HCT116 (cell line): Measurements from ENCODE around the gene PPT2. TPM values are rescaled to one million over a fixed set of nuclear protein-coding genes. Genes with fewer than 3 reads are reported as not detected.
A peak's percentile ranks its signal among the peaks of the same experiment; 100 is the strongest.

ENCODE experiments used
- ATAC-seq: fragments of 200-7000 bp; cut with Tn5 transposase; 2 replicates; pipeline ENCODE4 v1.9.1; 2020; ENCODE audit warnings: mild to moderate bottlenecking, moderate library complexity
- BruUV-seq: library from RNA; stranded (reverse); fragments of 400-500 nt; replicated peaks from 2 replicates; lab custom pipeline; 2021; lab: Mats Ljungman, UMichigan
- CTCF ChIA-PET: fragments of 300-600 bp; sonication (Branson Sonifier 250); formaldehyde crosslinking; loops from one replicate; lab custom pipeline; 2021; ENCODE audit warnings: antibody characterized with exemption; lab: Charles Lee
- POLR2A ChIA-PET: fragments of 300-600, 350-600 bp; sonication (Branson Sonifier 250); formaldehyde crosslinking; loops from one replicate; lab custom pipeline; 2021; ENCODE audit warnings: antibody characterized with exemption; lab: Charles Lee
- RAD21 ChIA-PET, 2 experiments: fragments of 300-600 bp; sonication (Branson Sonifier 250); formaldehyde crosslinking; loops; one replicate each; lab custom pipeline; 2023; ENCODE audit warnings: low total read pairs in 2 of 2; ENCODE audit not compliant: uncharacterized antibody in 2 of 2, unreplicated experiment in 2 of 2, low non-redundant PET in 1 of 2; lab: Charles Lee
- DNase-seq: peaks from one replicate; pipeline ENCODE4 v3.0.0-alpha.2; 2010; ENCODE audit warnings: low read depth, low spot score
- H2AFZ ChIP-seq: fragments of 200-600 bp; shearing (Covaris generic), sonication (generic); 2 replicates; pipeline ENCODE4 v1.6.1; 2017; ENCODE audit warnings: low read depth, mixed run types, mixed read lengths, antibody characterized with exemption, low read length; ENCODE audit not compliant: poor library complexity, severe bottlenecking
- H3K27ac ChIP-seq: 2 replicates; pipeline ENCODE4 v1.5.1; 2012; ENCODE audit warnings: low read depth, low read length
- H3K27me3 ChIP-seq: fragments of 200-600 bp; sonication (generic); 2 replicates; pipeline ENCODE4 v1.6.1; 2016; ENCODE audit warnings: mixed run types, low read length, mixed read lengths; ENCODE audit not compliant: insufficient read depth
- H3K36me3 ChIP-seq, 2 experiments: fragments of 200-500 bp in 1 of 2; fragments of 200-600 bp in 1 of 2; sonication (Bioruptor generic) in 1 of 2; sonication (generic) in 1 of 2; 2 replicates each; pipeline versions ENCODE4 v1.5.1 to v1.6.1; 2014 to 2016; ENCODE audit warnings: low read length in 2 of 2, inconsistent platforms in 1 of 2, mixed read lengths in 1 of 2, mixed run types in 1 of 2; ENCODE audit not compliant: insufficient read depth in 2 of 2, control insufficient read depth in 1 of 2
- H3K4me1 ChIP-seq, 2 experiments: fragments of 200-600 bp in 1 of 2; sonication (generic) in 1 of 2; 2 replicates each; pipeline versions ENCODE4 v1.5.1 to v1.6.1; 2012 to 2017; ENCODE audit warnings: low read length in 2 of 2, inconsistent platforms in 1 of 2, mild to moderate bottlenecking in 1 of 2, mixed read lengths in 1 of 2, mixed run types in 1 of 2, moderate library complexity in 1 of 2; ENCODE audit not compliant: insufficient read depth in 2 of 2, control insufficient read depth in 1 of 2
- H3K4me2 ChIP-seq: fragments of 200-600 bp; sonication (generic); 2 replicates; pipeline ENCODE4 v1.6.1; 2017; ENCODE audit warnings: mixed run types, low read length, mixed read lengths
- H3K4me3 ChIP-seq, 2 experiments: fragments of 200-600 bp in 1 of 2; sonication (generic) in 1 of 2; replicated peaks in 1 of 2; 2 replicates each; pipeline ENCODE4 v1.5.1; 2011 to 2016; ENCODE audit warnings: low read length in 2 of 2, control low read depth in 1 of 2, low read depth in 1 of 2, mild to moderate bottlenecking in 1 of 2, mixed read lengths in 1 of 2, mixed run types in 1 of 2
- H3K79me2 ChIP-seq: fragments of 200-600 bp; sonication (generic); 2 replicates; pipeline ENCODE4 v1.6.1; 2017; ENCODE audit warnings: mild to moderate bottlenecking, mixed run types, low read length, moderate library complexity, mixed read lengths; ENCODE audit not compliant: insufficient read depth
- H3K9ac ChIP-seq: fragments of 200-600 bp; sonication (generic); 2 replicates; pipeline ENCODE4 v1.6.1; 2016; ENCODE audit warnings: low read length, mixed read lengths
- H3K9me2 ChIP-seq: fragments of 200-600 bp; sonication (generic), shearing (Covaris generic); 2 replicates; pipeline ENCODE4 v1.6.1; 2017; ENCODE audit warnings: mixed run types, mild to moderate bottlenecking, moderate library complexity; ENCODE audit not compliant: insufficient read depth
- H3K9me3 ChIP-seq, 2 experiments: fragments of 200-500 bp in 1 of 2; fragments of 200-600 bp in 1 of 2; sonication (Bioruptor generic) in 1 of 2; sonication (generic) in 1 of 2; 2 replicates each; pipeline ENCODE4 v1.6.1; 2014 to 2017; ENCODE audit warnings: low read length in 2 of 2, mixed read lengths in 2 of 2, inconsistent platforms in 1 of 2, low read depth in 1 of 2, mild to moderate bottlenecking in 1 of 2, mixed run types in 1 of 2, moderate library complexity in 1 of 2; ENCODE audit not compliant: control insufficient read depth in 1 of 2, insufficient read depth in 1 of 2
- H4K20me1 ChIP-seq: fragments of 200-600 bp; sonication (generic), shearing (Covaris generic); 2 replicates; pipeline ENCODE4 v1.6.1; 2017; ENCODE audit warnings: mixed run types, mild to moderate bottlenecking, moderate library complexity; ENCODE audit not compliant: insufficient read depth
- CBX3 ChIP-seq: IDR thresholded peaks from 2 replicates; pipeline ENCODE4 v1.6.1; 2012; ENCODE audit warnings: low read depth
- CTCF ChIP-seq, 3 experiments: fragments of 200-600 bp in 1 of 3; sonication (generic) in 1 of 3; IDR thresholded peaks in 2 of 3; conservative IDR thresholded peaks in 1 of 3; 2 replicates each; pipeline ENCODE4 v1.5.1; 2012 to 2017; ENCODE audit warnings: low read depth in 2 of 3, low read length in 2 of 3, antibody characterized with exemption in 1 of 3, borderline replicate concordance in 1 of 3, control low read depth in 1 of 3, mild to moderate bottlenecking in 1 of 3, mixed read lengths in 1 of 3, mixed run types in 1 of 3, moderate library complexity in 1 of 3; ENCODE audit not compliant: insufficient read depth in 1 of 3
- JUND ChIP-seq: IDR thresholded peaks from 2 replicates; pipeline ENCODE4 v1.6.1; 2012
- POLR2A ChIP-seq: IDR thresholded peaks from 2 replicates; pipeline ENCODE4 v1.7.0; 2011; ENCODE audit warnings: borderline replicate concordance; ENCODE audit not compliant: insufficient read depth, insufficient read length; ENCODE audit errors: extremely low read depth
- POLR2AphosphoS5 ChIP-seq: IDR thresholded peaks from 2 replicates; pipeline ENCODE4 v1.6.1; 2011; ENCODE audit warnings: mild to moderate bottlenecking, low read depth, low read length, moderate library complexity
- SRF ChIP-seq: IDR thresholded peaks from 2 replicates; pipeline ENCODE4 v1.6.1; 2012; ENCODE audit warnings: low read depth
- intact Hi-C: fragments of 100-400 bp; cut with micrococcal nuclease; formaldehyde crosslinking; loops from 2 replicates; pipeline ENCODE4 v1.10.0; 2022
- total RNA-seq: library from RNA; stranded (reverse); gene quantifications from one replicate; pipeline ENCODE4 v1.2.1, GENCODE V29; 2021; ENCODE audit not compliant: unreplicated experiment

PPT2 gene
- total RNA-seq, 1 experiment from 2014 or later: 21.0 TPM

GRCh38 chr6:32194388-32194787 is 40.4 kb downstream of the PPT2 start:
- peaks cover 3% of the 10 kb centered on the region; the same call in 1 of the 2 replicates for H3K79me2 ChIP-seq
- H3K9me2 ChIP-seq: no peaks in the 10 kb centered on the region
- intact Hi-C loops: no loop called here
- CTCF ChIA-PET: no interaction called here
- H3K27me3 ChIP-seq: no peaks in the 10 kb centered on the region
- peak overlapping the region; percentile 71 for H3K27ac ChIP-seq
- ATAC-seq (no peak), DNase-seq (no peak)
- RAD21 ChIA-PET: no interaction called here
- BruUV-seq: no TSS peak
- peaks cover 27 to 62% of the 10 kb centered on the region in 2 experiments for H3K4me1 ChIP-seq
- H3K9ac ChIP-seq: peak overlapping the region; percentile 76
- peak overlapping the region; percentile 91 for H3K4me2 ChIP-seq
- no peak overlapping the region for H2AFZ ChIP-seq
- H4K20me1 ChIP-seq: no peaks in the 10 kb centered on the region
- no peaks in the 10 kb centered on the region for H3K36me3 ChIP-seq
- TF ChIP-seq SRF (no peak), CTCF (IDR thresholded peaks at IDR 0.05 in 2 of 3, conservative IDR thresholded peaks at IDR 0.05 in 1 of 3; ENCODE audit: borderline replicate concordance in 1 of 3, insufficient read depth in 1 of 3, low read depth in 2 of 3, low read length in 2 of 3) (no peak)
- POLR2A ChIA-PET: interaction anchor here (1.8 kb wide), 1 partner anchor 9 kb away, joined by 11 read pairs; no protein-coding TSS in a partner anchor
- peak overlapping the region in 1 of 2 experiments; percentile 65; a peak in 1 of 4 replicates for H3K4me3 ChIP-seq
- H3K9me3 ChIP-seq: no peaks in the 10 kb centered on the region

DNA sequence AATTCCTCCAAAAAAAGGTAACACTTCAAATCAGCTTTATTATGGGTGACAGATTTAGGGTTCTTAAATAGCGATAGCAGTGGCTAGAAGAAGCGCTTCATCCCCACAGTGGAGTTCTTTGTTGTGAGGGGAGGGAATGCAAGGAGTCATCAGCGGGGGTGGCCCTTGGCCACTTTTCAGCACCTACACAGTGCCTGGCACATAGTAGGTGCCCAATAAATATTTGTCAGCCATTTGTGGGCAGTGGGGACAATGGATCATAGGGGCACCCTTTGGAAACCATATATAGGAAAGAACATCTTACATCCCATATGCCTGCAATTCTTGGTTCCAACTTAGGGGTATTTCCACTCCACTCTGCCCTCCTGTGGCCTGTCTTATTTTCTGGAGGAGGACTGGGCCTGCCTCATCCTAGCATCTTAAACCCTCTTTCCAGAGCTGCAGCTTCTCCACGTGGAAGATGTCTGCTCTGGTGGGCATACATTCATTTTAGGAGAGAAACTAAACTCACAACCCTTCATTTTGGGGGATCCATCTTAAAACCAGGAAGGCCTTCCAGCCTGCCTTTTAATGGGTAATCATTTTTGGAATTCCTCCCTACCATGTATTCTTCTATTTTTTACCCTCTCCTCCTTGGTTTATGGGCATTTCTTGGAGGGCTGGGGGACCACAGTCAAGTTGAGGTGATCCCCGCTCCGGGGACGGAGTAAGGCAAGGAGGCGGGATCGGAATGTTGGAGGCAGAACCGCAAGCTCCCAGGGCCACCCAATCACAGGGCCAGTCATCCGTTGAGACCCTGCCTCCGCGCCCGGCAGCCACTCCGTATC is 41.1 kb downstream of the PPT2 start:
- Histone ChIP-seq H3K27ac (peak overlapping the region; percentile 71), H3K4me2 (peak overlapping the region; percentile 91), H3K9me2 (no peaks in the 10 kb centered on the region), H4K20me1 (no peaks in the 10 kb centered on the region), H3K36me3 (no peaks in the 10 kb centered on the region), H3K4me1 (peaks cover 27 to 62% of the 10 kb centered on the region in 2 experiments), H2AFZ (peak overlapping the region; percentile 30), H3K9ac (peak overlapping the region; percentile 76), H3K27me3 (no peaks in the 10 kb centered on the region), H3K79me2 (no peaks in the 10 kb centered on the region), H3K4me3 (peak overlapping the region; percentile 61 to 65), H3K9me3 (no peaks in the 10 kb centered on the region)
- TF ChIP-seq JUND: no peak
- no peak for TF ChIP-seq CBX3
- peak; percentile 79 for TF ChIP-seq POLR2AphosphoS5
- TF ChIP-seq POLR2A: peak; percentile 60
- TF ChIP-seq CTCF (IDR thresholded peaks at IDR 0.05 in 2 of 3, conservative IDR thresholded peaks at IDR 0.05 in 1 of 3; ENCODE audit: borderline replicate concordance in 1 of 3, insufficient read depth in 1 of 3, low read depth in 2 of 3, low read length in 2 of 3): peak in 2 of 3 experiments; percentile 70 to 71; a peak in 4 of 6 replicates
- intact Hi-C loops: loop anchor here (1.0 kb wide), 2 partner anchors 76 to 108 kb away; no protein-coding TSS in a partner anchor
- DNase-seq: peak; percentile 57
- POLR2A ChIA-PET: interaction anchor here (0.8 to 1.8 kb wide), 14 partner anchors 10 to 1123 kb away, joined by 3 to 11 read pairs (median 4); partner anchors contain the start of genes AGPAT1, ATF6B, DXO and FKBPL
- CTCF ChIA-PET: interaction anchor here (0.7 to 1.5 kb wide), 10 partner anchors 9 to 492 kb away, joined by 3 to 18 read pairs (median 4); partner anchors contain the start of genes ABHD16A, ATF6B, FKBPL and RNF5
- BruUV-seq: TSS peak; percentile 97
- RAD21 ChIA-PET: interaction anchor here (0.6 to 1.2 kb wide), 4 partner anchors 65 to 92 kb away, joined by 3 to 6 read pairs (median 4); partner anchors contain the start of genes ATF6B (in 1 of the 2) and FKBPL (in 1 of the 2)
- peak; percentile 26 for ATAC-seq
